ENCODE results near the gene PDZD7.
A peak's percentile ranks its signal among the peaks of the same experiment; 100 is the strongest.

PDZD7 gene

GRCh38 chr10:101016814-101017213, 14.1 kb downstream of the PDZD7 start:
- no peak for DNase-seq

- DNase-seq, result no peak
Measured at GRCh38 chr10:101015582-101015973, 15.4 kb downstream of the PDZD7 start.

GRCh38 chr10:101014966-101015581, 15.9 kb downstream of the PDZD7 start:
- no peak for DNase-seq

GRCh38 chr10:101014230-101014884, 16.6 kb downstream of the PDZD7 start:
- DNase-seq, result peak; percentile 76

- DNase-seq, result no peak
Measured at GRCh38 chr10:101013365-101013825, 17.5 kb downstream of the PDZD7 start.

- DNase-seq, result peak; percentile 69
Measured at GRCh38 chr10:101012525-101013364, 18.2 kb downstream of the PDZD7 start.

- no peak for DNase-seq
Measured at GRCh38 chr10:101011517-101012423, 19.2 kb downstream of the PDZD7 start.

- no peak for DNase-seq
Measured at GRCh38 chr10:101010329-101010728, 20.6 kb downstream of the PDZD7 start.

GRCh38 chr10:101008823-101009423, 22.0 kb downstream of the PDZD7 start:
- no peak for DNase-seq

GRCh38 chr10:101007915-101008822, 22.8 kb downstream of the PDZD7 start:
- no peak for DNase-seq

- no peak for DNase-seq
Measured at GRCh38 chr10:101007099-101007711, 23.7 kb downstream of the PDZD7 start.

- no peak for DNase-seq
Measured at GRCh38 chr10:101006593-101007098, 24.3 kb downstream of the PDZD7 start.

- DNase-seq, result no peak
Measured at GRCh38 chr10:101005869-101006567, 24.9 kb downstream of the PDZD7 start.

- DNase-seq, result no peak
Measured at GRCh38 chr10:101005361-101005760, 25.6 kb downstream of the PDZD7 start.

- no peak for DNase-seq
Measured at GRCh38 chr10:101003639-101004206, 27.2 kb downstream of the PDZD7 start.

- DNase-seq, result no peak
Measured at GRCh38 chr10:101002456-101002855, 28.5 kb downstream of the PDZD7 start.

GRCh38 chr10:101001659-101002035, 29.3 kb downstream of the PDZD7 start:
- no peak for DNase-seq

GRCh38 chr10:101000915-101001658, 29.8 kb downstream of the PDZD7 start:
- no peak for DNase-seq
